Activated CD8-positive, alpha-beta memory T cell treated with anti-CD3 and anti-CD28 coated beads for 1 hour (primary cell): ENCODE results near the gene PPP2R2B.

Source experiments
- DNase-seq, 2 donors: peaks; one replicate each; pipeline ENCODE4 v3.0.0-alpha.2; 2020; ENCODE audit warnings: low read depth in 1 of 2; ENCODE audit errors: extremely low read depth in 1 of 2

Gene PPP2R2B

GRCh38 chr5:146888351-146888978 lies 9.9 kb upstream of the PPP2R2B start:
- DNase-seq, result no peak

- no peak for DNase-seq
Observed at GRCh38 chr5:146884066-146884626, 5.6 kb upstream of the PPP2R2B start.

GRCh38 chr5:146883511-146883910 lies 5.0 kb upstream of the PPP2R2B start:
- DNase-seq, result no peak

- DNase-seq, result no peak
Observed at GRCh38 chr5:146880966-146881365, 2.4 kb upstream of the PPP2R2B start.

- DNase-seq, result no peak
Observed at GRCh38 chr5:146877783-146878475, 628 bp downstream of the PPP2R2B start.

- DNase-seq, result no peak
Observed at GRCh38 chr5:146877178-146877681, 1.3 kb downstream of the PPP2R2B start.

GRCh38 chr5:146873186-146873917 lies 5.2 kb downstream of the PPP2R2B start:
- DNase-seq, result no peak

GRCh38 chr5:146872188-146872587 lies 6.4 kb downstream of the PPP2R2B start:
- no peak for DNase-seq

- no peak for DNase-seq
Observed at GRCh38 chr5:146867996-146868708, 10.4 kb downstream of the PPP2R2B start.

- DNase-seq, result no peak
Observed at GRCh38 chr5:146866263-146866662, 12.3 kb downstream of the PPP2R2B start.

GRCh38 chr5:146862641-146863040 lies 15.9 kb downstream of the PPP2R2B start:
- DNase-seq, result no peak

- no peak for DNase-seq
Observed at GRCh38 chr5:146860213-146860893, 18.2 kb downstream of the PPP2R2B start.

- no peak for DNase-seq
Observed at GRCh38 chr5:146852089-146852488, 26.5 kb downstream of the PPP2R2B start.

- DNase-seq, result no peak
Observed at GRCh38 chr5:146851133-146851532, 27.4 kb downstream of the PPP2R2B start.

GRCh38 chr5:146849694-146850303 lies 28.8 kb downstream of the PPP2R2B start:
- DNase-seq, result no peak

- DNase-seq, result no peak
Observed at GRCh38 chr5:146848133-146848532, 30.4 kb downstream of the PPP2R2B start.

GRCh38 chr5:146840016-146840415 lies 38.5 kb downstream of the PPP2R2B start:
- no peak for DNase-seq

GRCh38 chr5:146836226-146836842 lies 42.2 kb downstream of the PPP2R2B start:
- DNase-seq, result no peak

- DNase-seq, result no peak
Observed at GRCh38 chr5:146832985-146833732, 45.4 kb downstream of the PPP2R2B start.
